ENCODE data around the gene DNAJB14.
"Not testable (repeated sequence)": the region's sequence is repeated elsewhere in the genome, so short reads cannot be mapped to it uniquely, and the experiment has no call there.

DNAJB14 gene

DNA sequence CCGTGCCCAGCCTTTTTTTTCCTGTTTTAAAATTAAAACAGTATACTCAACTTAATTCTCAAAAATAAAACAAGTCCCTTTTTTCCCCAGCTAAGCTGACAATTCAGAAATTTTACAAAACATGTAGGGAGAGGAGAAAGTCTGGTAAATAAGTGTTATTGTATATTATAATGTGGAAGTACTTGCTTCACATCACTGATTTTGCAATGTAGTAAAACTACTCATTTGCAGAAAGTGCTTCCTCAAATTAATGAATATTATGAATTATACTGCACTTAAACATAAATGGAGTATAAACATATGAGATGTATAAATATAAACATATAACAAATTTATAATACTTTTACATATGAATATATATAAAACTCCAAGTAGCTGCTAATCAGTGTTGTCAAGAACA is 15.3 kb upstream of the DNAJB14 start:
- H3K9me3 ChIP-seq (ENCODE audit: control insufficient read depth, insufficient read depth, low read length) = no peaks in the 10 kb centered on the region
- no peaks in the 10 kb centered on the region for H3K36me3 ChIP-seq (ENCODE audit: control insufficient read depth, insufficient read depth, low read length)
- no peaks in the 10 kb centered on the region for H3K27me3 ChIP-seq (ENCODE audit: control insufficient read depth, insufficient read depth, low read length)

DNA sequence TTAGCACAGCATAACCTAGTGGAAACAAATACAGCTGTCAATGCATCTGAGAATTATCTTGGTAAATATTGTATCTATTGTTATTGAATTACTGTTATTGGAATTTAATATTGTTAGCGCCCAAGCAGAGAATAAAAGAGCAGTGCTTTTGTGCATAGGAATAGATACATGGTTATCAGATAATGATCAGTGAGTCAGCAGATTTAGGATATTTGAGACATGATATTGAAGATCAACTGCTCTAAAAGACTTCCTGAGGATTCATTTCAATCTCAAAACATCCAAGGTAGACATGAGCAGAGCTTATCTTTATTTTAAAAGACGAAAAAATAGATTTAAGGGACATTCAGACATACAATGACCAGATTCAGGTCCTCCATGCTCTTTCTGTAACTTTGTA is 14.2 kb upstream of the DNAJB14 start:
- no peaks in the 10 kb centered on the region for H3K9me3 ChIP-seq (ENCODE audit: control insufficient read depth, insufficient read depth, low read length)
- no peaks in the 10 kb centered on the region for H3K4me1 ChIP-seq (ENCODE audit: control insufficient read depth, insufficient read depth, low read length)
- H3K27me3 ChIP-seq (ENCODE audit: control insufficient read depth, insufficient read depth, low read length) = no peaks in the 10 kb centered on the region
- H3K36me3 ChIP-seq (ENCODE audit: control insufficient read depth, insufficient read depth, low read length) = no peaks in the 10 kb centered on the region
- no peak overlapping the region for H3K4me3 ChIP-seq (ENCODE audit: low read depth, low read length)
- no peak overlapping the region for H3K9ac ChIP-seq (ENCODE audit: low read depth, low read length)

More for the DNA sequence above, 15.3 kb upstream of the DNAJB14 start:
- Histone ChIP-seq H3K4me3 (ENCODE audit: low read depth, low read length) (no peak overlapping the region), H3K4me1 (ENCODE audit: control insufficient read depth, insufficient read depth, low read length) (no peaks in the 10 kb centered on the region), H3K9ac (ENCODE audit: low read depth, low read length) (no peak overlapping the region)

DNA sequence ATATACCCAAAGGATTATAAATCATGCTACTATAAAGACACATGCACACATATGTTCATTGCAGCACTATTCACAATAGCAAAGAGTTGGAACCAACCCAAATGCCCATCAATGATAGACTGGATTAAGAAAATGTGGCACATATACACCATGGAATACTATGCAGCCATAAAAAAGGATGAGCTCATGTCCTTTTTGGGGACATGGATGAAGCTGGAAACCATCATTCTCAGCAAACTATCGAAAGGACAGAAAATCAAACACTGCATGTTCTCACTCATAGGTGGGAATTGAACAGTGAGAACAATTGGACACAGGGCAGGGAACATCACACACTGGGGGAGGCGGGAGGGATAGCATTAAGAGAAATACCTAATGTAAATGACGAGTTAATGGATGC is 11.8 kb upstream of the DNAJB14 start:
- H3K9me3 ChIP-seq (ENCODE audit: control insufficient read depth, insufficient read depth, low read length); H3K36me3 ChIP-seq (ENCODE audit: control insufficient read depth, insufficient read depth, low read length); H3K4me3 ChIP-seq (ENCODE audit: low read depth, low read length); H3K9ac ChIP-seq (ENCODE audit: low read depth, low read length); H3K27me3 ChIP-seq (ENCODE audit: control insufficient read depth, insufficient read depth, low read length); H3K4me1 ChIP-seq (ENCODE audit: control insufficient read depth, insufficient read depth, low read length): not testable (repeated sequence)

DNA sequence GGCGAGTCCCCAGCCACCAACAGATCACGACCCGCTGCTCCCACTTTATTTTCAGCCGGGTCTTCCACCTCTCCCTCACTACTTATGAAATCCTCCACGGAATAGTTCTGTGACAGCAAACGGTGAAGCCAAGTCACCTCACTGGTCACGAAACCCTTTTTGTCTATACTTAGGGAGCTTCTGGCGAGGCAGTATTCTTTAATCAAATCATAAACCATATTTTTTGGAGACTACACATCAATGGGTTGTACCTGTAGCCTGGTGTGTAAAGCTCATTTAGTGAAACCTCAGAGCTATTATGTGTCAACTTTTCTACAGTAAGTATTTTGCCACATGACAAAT is 4.5 kb upstream of the DNAJB14 start:
- H3K9ac ChIP-seq (ENCODE audit: low read depth, low read length) = peak overlapping the region; percentile 86
- no peaks in the 10 kb centered on the region for H3K9me3 ChIP-seq (ENCODE audit: control insufficient read depth, insufficient read depth, low read length)
- peak overlapping the region; percentile 81 for H3K4me3 ChIP-seq (ENCODE audit: low read depth, low read length)
- H3K27me3 ChIP-seq (ENCODE audit: control insufficient read depth, insufficient read depth, low read length) = no peaks in the 10 kb centered on the region
- H3K36me3 ChIP-seq (ENCODE audit: control insufficient read depth, insufficient read depth, low read length) = no peaks in the 10 kb centered on the region
- H3K4me1 ChIP-seq (ENCODE audit: control insufficient read depth, insufficient read depth, low read length) = peaks cover 6% of the 10 kb centered on the region

DNA sequence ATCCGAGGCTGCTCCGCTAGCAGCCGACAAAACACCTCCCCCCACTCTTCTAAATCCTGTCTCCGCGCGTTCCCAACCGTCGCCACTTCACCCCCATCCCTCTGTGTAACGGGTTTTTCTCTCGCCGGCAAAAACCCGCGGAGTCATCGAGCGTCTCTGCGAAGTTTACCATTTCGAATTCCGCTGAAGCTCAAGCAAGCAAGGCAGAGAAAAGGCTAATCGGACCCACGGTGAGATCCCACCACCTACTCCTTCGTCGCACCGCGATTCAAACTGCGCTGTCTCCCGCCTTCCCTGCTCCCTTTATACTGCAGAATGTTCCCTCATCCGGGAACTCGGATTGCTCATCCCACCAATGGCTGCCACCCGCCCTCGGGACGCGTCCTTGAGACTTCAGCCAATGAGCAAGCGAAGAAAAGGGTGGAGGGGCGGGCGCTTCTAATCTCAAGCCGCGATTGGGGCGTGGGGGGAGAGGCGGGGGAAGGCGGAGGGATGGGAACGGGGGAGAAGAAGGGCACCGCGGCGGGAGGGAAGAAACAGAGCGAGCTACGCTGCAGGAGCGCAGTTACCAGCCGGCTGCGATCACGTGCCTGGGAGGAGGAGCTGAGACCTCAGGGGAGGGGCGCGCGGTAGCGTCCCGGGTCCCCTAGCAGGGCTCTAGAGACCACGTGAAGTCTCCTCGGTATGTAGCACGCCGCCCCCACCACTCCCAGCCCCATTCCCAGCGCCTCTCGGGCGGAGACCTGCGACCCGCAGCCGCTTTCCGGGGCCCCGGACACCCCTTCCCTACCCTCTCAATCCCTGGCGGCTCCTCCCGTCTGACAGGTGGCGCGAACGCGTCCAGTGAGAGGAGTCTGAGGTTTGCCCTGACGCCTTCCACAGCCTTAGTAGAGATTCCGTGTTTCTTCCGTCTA is 3.8 kb upstream of the DNAJB14 start, which contains the start of gene H2AZ1:
H2AZ1 (minus strand) TSS at position 277 of the 914 bp plus-strand sequence; CDS start at position 172, 105 bp downstream.
- H3K27me3 ChIP-seq (ENCODE audit: control insufficient read depth, insufficient read depth, low read length) = no peaks in the 10 kb centered on the region
- no peaks in the 10 kb centered on the region for H3K36me3 ChIP-seq (ENCODE audit: control insufficient read depth, insufficient read depth, low read length)
- peak within 1 kb of the TSS; percentile 96 for H3K9ac ChIP-seq (ENCODE audit: low read depth, low read length)
- H3K9me3 ChIP-seq (ENCODE audit: control insufficient read depth, insufficient read depth, low read length) = no peaks in the 10 kb centered on the region
- H3K4me1 ChIP-seq (ENCODE audit: control insufficient read depth, insufficient read depth, low read length) = peaks cover 6% of the 10 kb centered on the region
- peak within 1 kb of the TSS; percentile 95 for H3K4me3 ChIP-seq (ENCODE audit: low read depth, low read length)

DNA sequence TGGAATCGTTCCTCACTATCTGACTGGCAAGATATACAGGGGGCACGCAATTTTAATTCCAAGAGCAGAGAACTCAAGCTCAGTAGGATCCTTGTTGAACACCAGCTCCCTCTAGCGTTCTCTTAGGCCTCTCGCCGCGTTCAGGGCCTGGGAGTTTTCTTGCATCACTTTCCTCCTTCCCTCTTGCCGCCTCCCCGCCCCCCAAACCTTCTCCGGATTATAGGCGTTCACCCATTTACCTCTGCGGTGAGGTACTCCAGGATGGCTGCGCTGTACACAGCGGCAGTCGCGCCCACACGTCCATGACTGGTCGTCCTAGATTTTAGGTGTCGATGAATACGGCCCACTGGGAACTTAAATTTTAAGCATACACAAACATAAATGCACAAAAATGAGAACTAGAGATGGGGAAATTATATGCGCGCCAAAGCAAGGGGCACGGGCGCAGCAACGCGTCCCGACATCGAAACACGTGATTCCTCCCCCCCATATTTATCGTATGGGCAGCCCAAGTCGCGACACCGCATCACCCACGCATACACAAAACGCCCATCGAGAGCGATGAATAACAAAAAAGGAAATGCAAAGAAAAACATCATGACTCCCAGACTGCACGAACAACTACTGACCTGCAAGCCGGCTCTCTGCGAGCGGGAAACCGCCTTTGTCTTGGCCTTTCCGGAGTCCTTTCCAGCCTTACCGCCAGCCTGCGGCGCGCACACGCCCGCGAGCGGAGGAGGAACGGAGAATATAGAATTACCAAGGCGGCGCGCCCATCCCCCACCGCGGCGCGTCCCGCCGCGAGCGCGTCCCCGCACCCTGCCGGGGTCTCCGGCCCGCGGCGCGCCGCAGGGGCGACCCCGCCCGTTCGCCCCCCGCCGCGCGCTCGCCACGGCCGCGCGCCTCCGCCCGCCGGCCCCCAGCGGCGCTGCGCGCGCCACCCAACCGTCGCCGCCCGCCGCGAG is 2.9 kb upstream of the DNAJB14 start:
- no peaks in the 10 kb centered on the region for H3K27me3 ChIP-seq (ENCODE audit: control insufficient read depth, insufficient read depth, low read length)
- peaks cover 6% of the 10 kb centered on the region for H3K4me1 ChIP-seq (ENCODE audit: control insufficient read depth, insufficient read depth, low read length)
- no peaks in the 10 kb centered on the region for H3K36me3 ChIP-seq (ENCODE audit: control insufficient read depth, insufficient read depth, low read length)
- peak overlapping the region; percentile 95 for H3K4me3 ChIP-seq (ENCODE audit: low read depth, low read length)
- H3K9ac ChIP-seq (ENCODE audit: low read depth, low read length) = peak overlapping the region; percentile 96
- no peaks in the 10 kb centered on the region for H3K9me3 ChIP-seq (ENCODE audit: control insufficient read depth, insufficient read depth, low read length)

DNA sequence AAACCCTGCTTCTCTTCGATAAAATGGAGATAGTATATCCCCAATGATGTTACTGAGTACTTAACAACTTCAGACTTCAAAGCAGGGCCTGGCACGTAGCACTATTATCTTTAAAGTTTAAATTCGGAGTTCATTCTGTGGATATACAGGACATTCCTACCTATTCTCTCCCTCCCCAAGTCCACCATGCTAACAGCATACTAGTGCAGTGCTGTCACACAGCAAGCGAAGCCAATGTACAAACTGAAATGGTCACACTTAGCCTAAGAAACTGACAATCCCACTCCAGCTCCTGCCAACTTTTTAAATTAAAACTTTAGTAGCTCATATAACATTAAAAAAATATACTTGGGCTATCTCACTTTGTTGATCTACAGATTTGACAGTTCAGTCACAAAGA is 1.2 kb upstream of the DNAJB14 start:
- H3K9ac ChIP-seq (ENCODE audit: low read depth, low read length) = no peak overlapping the region
- peak overlapping the region; percentile 81 for H3K4me3 ChIP-seq (ENCODE audit: low read depth, low read length)
- no peaks in the 10 kb centered on the region for H3K27me3 ChIP-seq (ENCODE audit: control insufficient read depth, insufficient read depth, low read length)
- no peaks in the 10 kb centered on the region for H3K9me3 ChIP-seq (ENCODE audit: control insufficient read depth, insufficient read depth, low read length)
- H3K4me1 ChIP-seq (ENCODE audit: control insufficient read depth, insufficient read depth, low read length) = peaks cover 6% of the 10 kb centered on the region
- H3K36me3 ChIP-seq (ENCODE audit: control insufficient read depth, insufficient read depth, low read length) = no peaks in the 10 kb centered on the region

DNA sequence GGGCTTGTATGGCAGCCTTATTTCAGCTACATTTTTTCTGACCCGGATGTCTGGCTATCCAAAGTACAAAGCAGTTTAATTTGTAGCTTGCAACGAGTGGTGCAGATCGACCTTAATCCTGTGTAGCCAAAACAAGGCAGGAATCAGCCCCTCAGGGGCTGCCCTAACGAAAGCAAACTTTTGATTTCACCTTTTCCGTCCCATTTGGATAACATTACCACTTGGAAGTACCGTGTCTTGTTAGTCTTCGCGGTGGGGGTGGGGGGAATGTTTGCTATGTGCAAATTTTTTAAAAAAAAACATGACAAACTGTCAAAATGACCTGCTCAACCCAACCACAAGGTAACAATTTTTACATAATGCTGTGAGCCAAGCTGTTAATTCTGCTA is 766 bp upstream of the DNAJB14 start:
- Histone ChIP-seq H3K36me3 (ENCODE audit: control insufficient read depth, insufficient read depth, low read length) (no peaks in the 10 kb centered on the region), H3K9ac (ENCODE audit: low read depth, low read length) (peak overlapping the region; percentile 77), H3K27me3 (ENCODE audit: control insufficient read depth, insufficient read depth, low read length) (no peaks in the 10 kb centered on the region), H3K4me3 (ENCODE audit: low read depth, low read length) (peak overlapping the region; percentile 81), H3K4me1 (ENCODE audit: control insufficient read depth, insufficient read depth, low read length) (peaks cover 6% of the 10 kb centered on the region), H3K9me3 (ENCODE audit: control insufficient read depth, insufficient read depth, low read length) (no peaks in the 10 kb centered on the region)

DNA sequence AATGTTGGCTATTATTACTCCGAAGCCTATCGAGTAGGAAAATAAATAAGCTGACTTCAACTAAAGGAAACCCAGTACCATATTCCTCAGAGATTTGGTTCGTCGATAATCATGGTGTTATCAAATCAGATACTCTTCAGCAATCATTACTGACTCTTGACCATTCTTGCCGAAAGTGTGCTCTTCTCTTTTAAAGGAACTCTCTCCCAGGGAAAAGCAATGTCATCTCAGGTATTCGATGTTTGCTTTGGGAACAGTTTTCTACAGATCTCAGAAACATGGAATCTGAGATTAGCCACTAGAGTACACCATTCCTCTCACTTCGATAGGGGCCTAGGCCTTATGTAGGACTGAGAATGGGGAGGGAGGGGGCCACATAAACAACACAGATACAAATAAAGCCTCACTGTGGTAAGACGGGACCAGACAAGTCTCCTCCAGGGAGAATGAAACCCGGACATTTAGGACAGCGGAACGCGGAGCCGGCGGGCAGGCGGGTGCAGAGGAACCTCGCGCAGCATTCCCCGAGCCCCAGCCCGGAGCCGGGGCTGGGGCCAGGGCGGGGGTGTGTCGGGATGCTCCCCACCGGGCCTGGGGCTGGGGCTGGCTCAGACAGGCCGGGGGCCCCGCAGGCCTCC is 581 bp downstream of the DNAJB14 start:
- no peaks in the 10 kb centered on the region for H3K36me3 ChIP-seq (ENCODE audit: control insufficient read depth, insufficient read depth, low read length)
- peaks cover 6% of the 10 kb centered on the region for H3K4me1 ChIP-seq (ENCODE audit: control insufficient read depth, insufficient read depth, low read length)
- H3K9me3 ChIP-seq (ENCODE audit: control insufficient read depth, insufficient read depth, low read length) = no peaks in the 10 kb centered on the region
- no peaks in the 10 kb centered on the region for H3K27me3 ChIP-seq (ENCODE audit: control insufficient read depth, insufficient read depth, low read length)
- peak overlapping the region; percentile 86 for H3K9ac ChIP-seq (ENCODE audit: low read depth, low read length)
- H3K4me3 ChIP-seq (ENCODE audit: low read depth, low read length) = peak overlapping the region; percentile 81

DNA sequence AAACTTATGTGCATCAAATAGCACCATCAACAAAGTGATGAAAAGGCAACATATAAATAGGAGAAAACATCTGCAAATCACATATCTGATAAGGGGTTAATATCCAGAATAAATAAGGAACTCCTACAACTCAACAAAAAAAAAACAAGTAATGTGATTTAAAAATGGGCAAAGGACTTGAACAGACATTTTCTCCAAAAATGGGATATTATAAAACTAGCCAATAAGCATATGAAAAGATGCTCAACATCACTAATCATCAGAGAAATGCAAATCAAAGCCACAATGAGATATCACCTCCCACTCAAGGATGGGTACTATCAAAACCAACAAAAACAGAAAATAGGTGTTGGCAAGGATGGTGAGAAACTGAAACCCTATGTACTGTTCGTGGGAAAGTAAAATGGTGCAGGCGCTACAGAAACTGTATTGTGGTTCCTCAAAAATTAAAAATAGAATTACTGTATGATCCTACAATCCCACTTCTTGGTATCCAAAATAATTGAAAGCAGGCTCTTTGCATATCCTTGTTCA is 2.4 kb downstream of the DNAJB14 start:
- H3K36me3 ChIP-seq (ENCODE audit: control insufficient read depth, insufficient read depth, low read length) = no peaks in the 10 kb centered on the region
- H3K9ac ChIP-seq (ENCODE audit: low read depth, low read length) = no peak overlapping the region
- no peak overlapping the region for H3K4me3 ChIP-seq (ENCODE audit: low read depth, low read length)
- H3K9me3 ChIP-seq (ENCODE audit: control insufficient read depth, insufficient read depth, low read length) = no peaks in the 10 kb centered on the region
- H3K27me3 ChIP-seq (ENCODE audit: control insufficient read depth, insufficient read depth, low read length) = no peaks in the 10 kb centered on the region
- H3K4me1 ChIP-seq (ENCODE audit: control insufficient read depth, insufficient read depth, low read length) = peaks cover 6% of the 10 kb centered on the region

DNA sequence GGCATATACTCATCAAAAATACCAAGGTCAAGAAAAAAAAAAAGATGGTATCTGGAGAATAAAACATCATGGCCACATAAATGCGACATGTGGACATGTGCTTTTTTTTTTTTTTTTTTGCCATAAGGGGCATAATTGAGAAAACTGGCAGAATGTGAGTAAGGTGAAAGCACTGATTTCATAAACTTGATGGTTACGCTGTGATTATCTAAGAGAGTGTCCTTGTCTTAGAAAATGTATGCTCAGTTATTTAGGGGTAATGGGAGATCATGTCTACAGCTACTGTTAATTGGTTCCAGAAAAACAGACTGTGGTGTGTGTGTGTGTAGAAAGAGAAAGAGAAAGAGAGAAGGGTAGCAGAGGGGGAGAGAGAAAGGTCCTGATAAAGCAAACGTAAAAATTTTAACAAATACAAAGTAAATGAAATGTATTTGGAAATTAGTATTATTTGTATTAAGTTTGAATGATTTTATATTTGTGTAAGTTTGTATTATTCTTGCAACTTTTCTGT is 8.1 kb downstream of the DNAJB14 start:
- no peaks in the 10 kb centered on the region for H3K9me3 ChIP-seq (ENCODE audit: control insufficient read depth, insufficient read depth, low read length)
- H3K36me3 ChIP-seq (ENCODE audit: control insufficient read depth, insufficient read depth, low read length) = no peaks in the 10 kb centered on the region
- no peak overlapping the region for H3K4me3 ChIP-seq (ENCODE audit: low read depth, low read length)
- no peaks in the 10 kb centered on the region for H3K27me3 ChIP-seq (ENCODE audit: control insufficient read depth, insufficient read depth, low read length)
- no peaks in the 10 kb centered on the region for H3K4me1 ChIP-seq (ENCODE audit: control insufficient read depth, insufficient read depth, low read length)
- no peak overlapping the region for H3K9ac ChIP-seq (ENCODE audit: low read depth, low read length)

All from iPS-15b (cell line).